ENCODE data around the gene MACF1.

Gene MACF1

GRCh38 chr1:39182804-39183203 is 21.7 kb upstream of the MACF1 start:
- POLR2A ChIA-PET: interaction anchor here (1.7 kb wide), 1 partner anchor 77 kb away, joined by 4 read pairs; no protein-coding TSS in a partner anchor
- DNase-seq (ENCODE audit: extremely low spot score): no peak
- CTCF ChIA-PET: interaction anchor here (0.5 kb wide), 1 partner anchor 141 kb away, joined by 3 read pairs; no protein-coding TSS in a partner anchor
- TF ChIP-seq LEF1 (IDR thresholded peaks at IDR 0.05; ENCODE audit: borderline replicate concordance): no peak
- no peak for TF ChIP-seq BHLHE40 (IDR thresholded peaks at IDR 0.05; ENCODE audit: borderline replicate concordance)
- TF ChIP-seq, protein P1, sequence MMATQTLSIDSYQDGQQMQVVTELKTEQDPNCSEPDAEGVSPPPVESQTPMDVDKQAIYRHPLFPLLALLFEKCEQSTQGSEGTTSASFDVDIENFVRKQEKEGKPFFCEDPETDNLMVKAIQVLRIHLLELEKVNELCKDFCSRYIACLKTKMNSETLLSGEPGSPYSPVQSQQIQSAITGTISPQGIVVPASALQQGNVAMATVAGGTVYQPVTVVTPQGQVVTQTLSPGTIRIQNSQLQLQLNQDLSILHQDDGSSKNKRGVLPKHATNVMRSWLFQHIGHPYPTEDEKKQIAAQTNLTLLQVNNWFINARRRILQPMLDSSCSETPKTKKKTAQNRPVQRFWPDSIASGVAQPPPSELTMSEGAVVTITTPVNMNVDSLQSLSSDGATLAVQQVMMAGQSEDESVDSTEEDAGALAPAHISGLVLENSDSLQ (IDR thresholded peaks at IDR 0.05): no peak
- TF ChIP-seq SP1 (IDR thresholded peaks at IDR 0.05): no peak
- no peak for TF ChIP-seq NFRKB (IDR thresholded peaks at IDR 0.05)
- TF ChIP-seq L3MBTL2 (conservative IDR thresholded peaks at IDR 0.05): no peak
- TF ChIP-seq HDGF (IDR thresholded peaks at IDR 0.05; ENCODE audit: borderline replicate concordance): no peak
- no peak for TF ChIP-seq FOXK2 (IDR thresholded peaks at IDR 0.05)
- no peak for TF ChIP-seq FOXA1 (IDR thresholded peaks at IDR 0.05)
- no peak for TF ChIP-seq ZNF384 (IDR thresholded peaks at IDR 0.05)

DNA sequence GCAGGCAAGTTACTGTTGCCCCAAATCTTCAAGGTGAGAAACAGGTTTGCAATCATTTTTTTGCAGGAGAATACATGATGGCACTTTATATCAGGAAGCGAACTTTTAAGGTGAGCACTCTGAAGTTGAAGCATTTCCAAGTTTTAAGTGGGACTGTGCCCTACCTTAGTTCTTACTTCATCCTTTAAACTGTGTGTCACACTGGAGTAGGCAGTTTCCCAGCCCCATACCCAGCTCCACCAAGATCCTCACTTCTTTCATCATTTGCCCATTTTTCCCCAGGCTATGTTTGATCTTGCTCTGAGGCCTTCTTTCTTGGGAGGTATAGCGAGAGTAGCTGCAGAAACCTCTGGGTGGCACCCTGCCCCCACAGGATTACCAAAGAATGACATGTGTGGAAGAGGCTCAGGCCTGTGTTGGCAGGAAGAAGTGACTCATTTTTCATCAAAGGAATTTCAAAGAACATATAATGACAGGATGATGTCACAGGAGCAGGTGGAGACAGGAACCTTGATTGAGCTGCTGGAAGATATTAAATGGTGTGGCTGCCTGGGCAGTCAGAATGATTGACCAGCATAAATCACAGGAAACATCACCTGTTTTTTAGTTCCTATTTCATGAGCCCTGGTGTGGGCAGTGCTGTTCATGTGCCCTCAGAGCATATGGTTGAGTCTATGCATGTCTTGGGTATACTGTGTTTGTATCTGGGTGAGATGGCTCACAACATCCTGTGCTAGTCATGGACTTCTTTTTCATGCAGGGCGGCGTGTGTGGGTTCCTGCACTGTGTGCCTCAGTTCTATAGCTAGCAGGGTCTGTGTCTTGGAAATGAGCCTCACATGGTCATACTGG is 20.8 kb upstream of the MACF1 start:
- ChIA-PET CTCF (interaction anchor here (0.6 to 1.8 kb wide), 14 partner anchors 9 to 371 kb away, joined by 3 to 15 read pairs (median 4); partner anchors contain the start of gene MACF1), POLR2A (interaction anchor here (0.7 to 1.7 kb wide), 3 partner anchors 25 to 78 kb away, joined by 3 to 4 read pairs (median 4); no protein-coding TSS in a partner anchor)
- DNase-seq (ENCODE audit: extremely low spot score): peak; percentile 63
- TF ChIP-seq, protein P1 (IDR thresholded peaks at IDR 0.05): peak; percentile 81
- no peak for TF ChIP-seq ZNF384 (IDR thresholded peaks at IDR 0.05)

DNA sequence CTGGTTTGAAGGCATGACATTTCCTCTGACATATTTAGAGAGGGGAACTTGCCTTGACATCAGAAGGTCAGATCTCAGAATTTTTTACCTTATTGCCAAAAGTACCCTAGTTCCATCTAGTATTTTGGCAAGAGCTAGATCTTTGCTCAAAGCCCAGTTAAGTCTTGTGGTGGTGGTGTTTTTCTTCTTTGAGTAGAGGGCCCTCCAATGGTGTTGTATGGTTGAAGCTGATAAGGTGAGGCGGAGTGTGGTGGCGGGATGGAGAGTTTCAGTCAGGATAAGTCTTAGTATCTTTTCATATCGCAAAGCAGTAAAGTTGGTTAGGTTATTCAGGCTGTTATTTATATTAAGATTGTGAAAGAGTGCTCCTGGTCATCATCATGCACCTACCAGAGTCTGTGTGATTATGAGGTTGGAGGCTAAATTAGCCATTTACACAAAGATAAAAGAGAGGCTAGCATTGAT is 20.1 kb upstream of the MACF1 start:
- CTCF ChIA-PET: interaction anchor here (0.6 to 1.8 kb wide), 12 partner anchors 9 to 371 kb away, joined by 3 to 15 read pairs (median 4); partner anchors contain the start of gene MACF1
- POLR2A ChIA-PET: interaction anchor here (0.7 to 1.2 kb wide), 2 partner anchors 74 to 78 kb away, joined by 3 to 4 read pairs; no protein-coding TSS in a partner anchor
- no peak for TF ChIP-seq LEF1 (IDR thresholded peaks at IDR 0.05; ENCODE audit: borderline replicate concordance)
- no peak for TF ChIP-seq ELF4 (IDR thresholded peaks at IDR 0.05)
- no peak for TF ChIP-seq TARDBP (IDR thresholded peaks at IDR 0.05)
- TF ChIP-seq L3MBTL2 (conservative IDR thresholded peaks at IDR 0.05): no peak
- TF ChIP-seq CTBP1 (IDR thresholded peaks at IDR 0.05; ENCODE audit: borderline replicate concordance): no peak
- TF ChIP-seq, protein P1 (IDR thresholded peaks at IDR 0.05): no peak
- no peak for TF ChIP-seq FOXK2 (IDR thresholded peaks at IDR 0.05)
- no peak for TF ChIP-seq NFRKB (IDR thresholded peaks at IDR 0.05)
- TF ChIP-seq ARNT (IDR thresholded peaks at IDR 0.05): no peak
- TF ChIP-seq HDGF (IDR thresholded peaks at IDR 0.05; ENCODE audit: borderline replicate concordance): no peak
- DNase-seq (ENCODE audit: extremely low spot score): no peak

DNA sequence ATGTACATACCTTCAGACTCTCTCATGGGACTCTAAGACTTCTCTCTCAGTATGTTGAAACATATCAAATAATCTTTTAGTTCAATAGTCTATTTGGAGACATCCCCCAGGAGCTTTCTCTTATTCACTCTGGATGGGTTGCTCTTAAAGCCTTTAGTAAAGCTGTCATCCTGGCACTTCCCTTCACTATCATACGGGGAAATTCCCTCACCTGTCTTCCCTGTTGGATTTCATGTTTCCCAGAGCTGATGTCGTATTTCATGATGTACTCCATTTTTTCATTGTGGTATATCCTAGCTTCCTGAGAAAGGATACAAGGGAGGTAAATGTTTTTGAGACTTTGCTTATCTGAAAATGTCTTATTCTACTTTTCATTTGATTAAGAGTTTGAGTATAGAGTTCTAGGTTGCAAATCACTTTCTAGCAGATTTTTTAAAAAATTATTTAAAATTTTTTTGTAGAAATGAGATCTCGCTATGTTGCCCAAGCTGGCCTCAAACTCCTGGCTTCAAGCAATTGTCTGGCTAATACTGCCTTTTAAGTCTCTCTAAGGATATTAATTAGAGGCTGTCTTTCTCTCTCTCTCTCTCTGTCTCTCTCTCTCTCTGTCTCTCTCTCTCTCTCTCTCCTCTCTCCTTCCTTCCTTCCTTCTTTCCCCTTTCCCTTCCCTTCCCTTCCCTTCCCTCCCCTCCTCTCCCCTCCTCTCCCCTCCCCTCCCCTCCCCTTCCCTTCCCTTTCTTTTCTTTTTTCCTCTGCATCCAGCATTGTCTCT is 17.0 kb upstream of the MACF1 start:
- ChIA-PET POLR2A (no interaction called here), CTCF (interaction anchor here (1.4 to 2.6 kb wide), 3 partner anchors 58 to 88 kb away, joined by 4 to 9 read pairs (median 5); no protein-coding TSS in a partner anchor)
- TF ChIP-seq FOXM1 (IDR thresholded peaks at IDR 0.05; ENCODE audit: borderline replicate concordance) (no peak), HDGF (IDR thresholded peaks at IDR 0.05; ENCODE audit: borderline replicate concordance) (no peak), SP1 (IDR thresholded peaks at IDR 0.05) (no peak), L3MBTL2 (conservative IDR thresholded peaks at IDR 0.05) (no peak)
- DNase-seq (ENCODE audit: extremely low spot score): no peak

DNA sequence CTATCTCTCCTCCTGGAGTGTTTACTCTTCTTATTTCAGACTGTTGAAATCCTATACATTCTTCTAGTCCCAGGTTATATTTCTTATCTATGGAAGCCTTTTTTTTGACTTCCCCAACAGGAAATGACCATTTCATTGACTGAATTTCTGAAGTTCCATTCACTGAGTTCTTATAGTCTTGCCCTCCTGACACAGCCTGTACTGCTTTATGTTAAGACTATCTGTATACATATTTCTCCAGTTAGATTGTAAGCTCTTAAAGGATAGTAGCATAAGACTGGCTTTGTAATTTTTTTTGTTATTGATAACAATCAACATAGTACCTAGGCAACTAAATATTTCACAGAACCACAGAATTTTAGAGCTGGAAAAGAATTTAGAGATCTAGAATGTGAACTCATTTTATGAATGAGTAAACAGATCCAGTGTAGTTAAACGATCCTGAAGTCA is 14.9 kb upstream of the MACF1 start:
- TF ChIP-seq LEF1 (IDR thresholded peaks at IDR 0.05; ENCODE audit: borderline replicate concordance): no peak
- TF ChIP-seq SP1 (IDR thresholded peaks at IDR 0.05): no peak
- TF ChIP-seq ELF4 (IDR thresholded peaks at IDR 0.05): no peak
- no peak for TF ChIP-seq NFRKB (IDR thresholded peaks at IDR 0.05)
- TF ChIP-seq, protein P1 (IDR thresholded peaks at IDR 0.05): no peak
- TF ChIP-seq FOXM1 (IDR thresholded peaks at IDR 0.05; ENCODE audit: borderline replicate concordance): no peak
- TF ChIP-seq FOXK2 (IDR thresholded peaks at IDR 0.05): no peak
- no peak for TF ChIP-seq TARDBP (IDR thresholded peaks at IDR 0.05)
- DNase-seq (ENCODE audit: extremely low spot score): no peak
- ChIA-PET POLR2A (interaction anchor here (0.7 to 2.3 kb wide), 3 partner anchors 22 to 164 kb away, joined by 3 to 14 read pairs (median 4); partner anchors contain the start of gene NDUFS5), CTCF (interaction anchor here (1.8 to 2.0 kb wide), 2 partner anchors 19 to 91 kb away, joined by 5 read pairs; no protein-coding TSS in a partner anchor)

Measured in HEK293T (cell line).